Hindlimb muscle (tissue), 1 donor: Measurements from ENCODE around the gene KRT81. TPM values are rescaled to one million over a fixed set of nuclear protein-coding genes. Genes with fewer than 3 reads are reported as not detected.
A peak's percentile ranks its signal among the peaks of the same experiment; 100 is the strongest.

Experiments
- DNase-seq: peaks from one replicate; pipeline ENCODE4 v3.0.0-alpha.2; 2013
- polyA plus RNA-seq: library from polyadenylated mRNA; unstranded; fragments of 120-200 nt; gene quantifications from one replicate; pipeline ENCODE4 v1.2.1, GENCODE V29; 2013; ENCODE audit not compliant: insufficient read length

KRT81 gene
- 0.14 TPM for polyA plus RNA-seq

DNA sequence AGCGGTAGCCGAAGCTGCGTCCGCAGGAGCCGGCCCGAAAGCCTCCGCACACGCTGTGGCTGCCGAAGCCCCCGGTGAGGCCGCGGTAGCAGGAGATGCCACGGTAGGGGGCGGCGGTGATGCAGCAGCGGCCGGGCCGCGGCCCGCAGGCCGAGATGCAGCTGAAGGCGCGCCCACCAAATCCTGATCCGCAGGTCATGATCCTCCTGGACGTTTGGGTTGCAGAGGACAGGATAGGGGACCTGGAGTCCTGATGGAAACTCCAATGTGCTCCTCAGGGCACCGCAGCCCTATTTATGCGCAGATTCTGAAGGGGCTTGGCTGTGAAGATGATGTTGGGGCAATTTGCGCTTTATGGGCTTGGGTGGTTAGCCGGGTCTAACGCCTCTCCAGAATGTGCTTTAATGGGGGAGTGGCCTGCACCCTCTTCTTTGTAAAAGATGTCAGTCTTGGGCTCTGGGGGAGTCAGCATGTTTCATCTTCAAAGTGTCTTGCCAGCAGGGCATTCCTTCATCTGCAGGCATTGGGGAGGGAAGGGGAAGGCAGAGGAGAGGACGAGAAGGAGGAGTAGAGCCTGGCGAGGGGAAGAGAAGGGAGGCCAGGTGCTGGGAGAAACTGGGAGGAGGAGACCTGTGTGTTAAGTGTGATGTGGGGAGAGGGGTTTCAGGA is at the start of gene KRT81:
KRT81 (minus strand) TSS at position 268 of the 669 bp plus-strand sequence; CDS start at position 199, 69 bp downstream.
- no peak for DNase-seq

DNA sequence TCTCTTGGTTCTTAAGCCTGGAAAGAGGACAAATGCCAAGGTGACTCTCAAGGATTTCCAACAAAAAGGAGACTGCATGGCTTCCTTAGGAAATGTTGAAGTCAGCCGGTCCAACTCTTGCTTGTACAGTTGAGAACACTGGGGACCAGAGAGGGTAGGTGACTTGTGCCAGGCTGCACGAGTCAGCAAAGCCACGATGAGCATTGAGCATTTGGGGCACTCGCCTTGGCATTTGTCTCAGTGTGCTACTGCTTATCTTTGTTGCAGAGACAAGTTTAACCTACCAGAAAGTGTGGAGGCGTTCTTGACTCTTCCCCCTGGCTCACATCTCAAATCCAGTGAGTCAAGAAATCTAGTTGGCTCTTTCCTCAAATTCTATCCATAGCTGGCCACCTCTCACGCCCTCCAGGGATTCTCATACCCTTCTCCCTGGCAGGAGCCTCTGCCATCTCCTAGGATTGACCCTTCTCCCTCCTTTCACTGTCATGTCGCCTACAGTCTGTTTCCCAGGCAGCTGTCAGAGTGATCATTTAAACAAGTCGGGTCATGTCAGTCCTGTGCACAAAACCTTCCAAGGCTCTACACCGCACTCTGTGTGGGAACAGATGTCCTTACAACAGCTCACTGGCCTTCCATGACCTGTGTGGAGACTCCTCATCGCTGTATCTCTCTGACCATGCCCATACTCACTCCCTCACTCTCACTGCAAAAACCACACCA is 47.1 kb upstream of the KRT81 start:
- no peak for DNase-seq

DNA sequence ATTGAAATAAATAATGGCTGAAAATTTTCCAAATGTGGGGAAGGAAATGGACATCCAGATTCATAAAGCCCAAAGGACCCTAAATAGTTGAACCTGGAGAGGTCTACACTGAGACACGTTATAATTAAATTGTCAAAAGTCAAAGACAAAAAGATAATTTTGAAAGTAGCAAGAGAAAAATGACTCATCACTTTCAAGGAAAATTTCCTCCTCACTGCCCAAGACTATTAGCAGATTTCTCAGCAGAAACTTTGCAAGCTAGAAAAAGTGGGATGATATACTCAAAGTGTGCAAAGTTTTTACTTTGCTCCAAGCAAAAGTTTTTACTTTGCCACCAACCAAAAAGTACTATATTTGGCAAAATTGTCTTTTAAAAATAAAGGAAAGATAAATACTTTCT is 45.7 kb upstream of the KRT81 start:
- no peak for DNase-seq

DNA sequence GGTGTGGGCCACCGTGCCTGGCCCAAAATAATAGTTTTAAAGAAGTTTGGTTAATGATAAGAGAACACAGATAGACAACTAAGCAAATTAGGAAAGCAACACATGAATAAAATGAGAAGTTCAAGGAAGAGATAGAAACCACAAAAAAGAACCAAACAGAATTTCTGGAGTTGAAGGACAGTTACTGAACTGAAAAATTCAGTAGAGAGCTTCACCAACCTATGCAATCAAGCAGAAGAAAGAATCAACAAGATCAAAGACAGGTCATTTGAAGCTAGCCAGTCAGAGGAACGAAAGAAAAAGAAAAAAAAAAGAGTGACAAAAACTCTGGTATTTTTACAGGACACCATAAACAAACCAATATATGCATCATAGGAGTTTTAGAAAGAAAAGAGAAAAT is 45.3 kb upstream of the KRT81 start:
- no peak for DNase-seq

DNA sequence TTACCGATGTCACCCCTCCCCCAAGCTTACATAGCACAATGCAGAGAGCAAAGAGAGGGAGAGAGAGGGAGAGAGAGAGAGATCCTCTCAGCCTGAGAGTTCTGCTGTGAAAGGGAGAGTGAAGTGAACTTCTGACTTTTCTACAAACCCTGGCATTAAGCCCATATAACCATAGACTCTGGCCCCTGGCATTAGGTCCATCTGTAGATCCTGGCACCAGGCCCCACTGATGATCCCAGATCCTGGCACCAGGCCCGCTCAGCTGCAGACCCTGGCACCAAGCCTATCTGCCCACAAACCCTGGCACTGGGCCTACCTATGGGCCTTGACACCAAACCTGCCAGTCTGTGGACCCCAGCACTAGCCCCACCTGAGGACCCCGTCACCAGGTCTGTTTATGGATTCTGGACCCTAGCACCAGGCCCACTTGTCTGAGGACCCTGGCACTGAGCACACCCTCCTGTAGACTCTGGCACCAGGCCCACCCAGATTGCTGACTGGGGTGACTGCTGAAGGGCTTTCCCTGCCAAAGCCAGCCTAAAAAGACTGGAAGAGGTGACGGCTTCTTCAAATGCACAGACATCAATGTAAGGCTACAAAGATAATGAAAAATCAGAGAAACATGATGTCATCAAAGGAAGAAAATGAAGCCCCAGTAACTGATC is 44.4 kb upstream of the KRT81 start:
- DNase-seq: no peak

DNA sequence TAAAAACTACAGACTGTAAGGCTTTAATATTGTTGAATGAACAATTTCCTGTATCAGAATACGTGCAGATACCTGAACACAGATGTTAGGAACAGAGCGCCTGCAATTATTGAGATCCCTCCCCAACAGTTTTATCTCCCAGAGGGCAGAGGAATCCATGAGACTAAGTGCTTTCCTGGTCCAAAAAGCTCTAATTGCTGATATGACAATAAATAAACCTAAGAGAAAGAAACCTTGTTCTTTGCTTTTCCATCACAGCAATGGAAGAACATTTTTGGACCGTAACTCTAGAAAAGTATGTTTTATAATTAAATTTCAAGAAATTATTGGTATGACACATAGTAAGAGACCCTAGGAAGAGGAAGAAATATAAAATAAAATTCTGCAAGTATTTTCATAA is 42.9 kb upstream of the KRT81 start:
- DNase-seq: no peak

DNA sequence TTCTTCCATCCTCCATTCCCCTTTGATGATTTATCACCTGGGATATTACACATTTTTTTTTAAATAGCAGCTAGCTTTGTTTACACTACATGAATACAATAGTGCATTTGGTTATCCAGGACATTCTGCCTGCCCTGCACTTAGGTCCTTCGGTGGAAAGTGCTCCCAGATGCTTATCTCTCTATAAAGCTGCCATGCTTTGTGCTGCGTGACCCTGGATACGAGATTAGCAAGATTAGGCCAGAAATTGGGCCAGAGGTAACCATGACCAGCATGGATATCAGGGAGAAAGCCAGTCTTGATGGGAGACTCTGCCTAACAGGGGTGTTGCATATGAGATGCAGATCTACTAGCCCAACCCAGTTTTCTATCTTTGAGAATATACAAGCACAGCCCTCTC is 42.0 kb upstream of the KRT81 start:
- no peak for DNase-seq

DNA sequence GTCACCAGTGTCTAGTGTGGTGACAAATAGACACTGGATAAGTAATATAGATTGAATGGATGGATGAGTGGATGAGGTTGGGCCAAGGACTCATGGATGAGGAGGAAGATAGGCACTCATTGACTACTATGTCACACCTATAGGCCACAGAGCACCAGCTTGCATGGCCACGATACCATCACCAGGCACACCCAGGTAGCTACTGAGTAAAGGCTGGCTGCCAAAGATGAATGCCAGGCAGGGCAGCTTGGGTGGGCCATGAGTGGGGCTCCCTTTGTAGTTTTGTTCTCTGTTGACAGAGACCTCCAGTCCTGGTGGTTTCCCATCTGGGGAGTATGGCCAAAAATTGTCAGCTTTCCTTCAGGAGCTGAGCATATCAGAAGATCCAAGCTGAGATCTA is 41.0 kb upstream of the KRT81 start:
- no peak for DNase-seq

DNA sequence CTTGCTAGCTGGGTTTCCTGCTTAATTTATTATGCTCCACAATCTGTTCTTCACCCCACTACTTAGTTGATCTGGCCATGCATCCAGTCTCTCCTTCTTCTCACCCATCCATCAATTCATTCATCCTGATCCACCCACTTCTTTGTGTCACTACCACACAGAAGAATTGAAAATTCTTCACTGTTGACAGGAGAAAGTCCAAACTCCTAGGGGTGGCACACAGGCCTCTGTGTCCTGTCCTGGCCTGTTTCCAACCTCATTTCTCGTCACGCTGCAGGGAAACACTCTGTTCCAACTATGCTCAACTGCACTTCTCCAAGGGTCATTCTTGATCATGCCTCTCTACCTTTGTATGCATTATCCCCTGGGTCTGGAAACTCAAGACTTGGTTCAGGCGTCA is 40.5 kb upstream of the KRT81 start:
- no peak for DNase-seq

DNA sequence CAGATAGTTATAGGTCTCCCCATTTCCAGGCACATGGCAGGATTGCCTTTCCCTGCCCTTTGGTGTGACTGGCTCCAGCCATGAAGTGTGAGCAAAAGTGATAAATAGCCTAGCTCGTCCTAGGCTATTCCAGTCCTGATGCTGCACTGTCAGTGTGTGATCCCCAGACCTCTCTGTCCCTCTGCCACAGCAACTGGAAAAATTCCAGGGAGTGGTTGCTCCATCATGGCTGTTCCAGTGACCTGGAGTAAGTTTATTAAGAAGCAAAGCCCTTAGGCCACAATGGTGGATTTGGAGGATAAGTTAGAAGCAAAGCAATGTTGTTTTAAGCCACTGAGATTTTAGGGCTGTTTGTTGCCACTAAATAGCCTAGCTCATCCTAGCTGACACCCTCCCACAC is 39.7 kb upstream of the KRT81 start:
- no peak for DNase-seq

DNA sequence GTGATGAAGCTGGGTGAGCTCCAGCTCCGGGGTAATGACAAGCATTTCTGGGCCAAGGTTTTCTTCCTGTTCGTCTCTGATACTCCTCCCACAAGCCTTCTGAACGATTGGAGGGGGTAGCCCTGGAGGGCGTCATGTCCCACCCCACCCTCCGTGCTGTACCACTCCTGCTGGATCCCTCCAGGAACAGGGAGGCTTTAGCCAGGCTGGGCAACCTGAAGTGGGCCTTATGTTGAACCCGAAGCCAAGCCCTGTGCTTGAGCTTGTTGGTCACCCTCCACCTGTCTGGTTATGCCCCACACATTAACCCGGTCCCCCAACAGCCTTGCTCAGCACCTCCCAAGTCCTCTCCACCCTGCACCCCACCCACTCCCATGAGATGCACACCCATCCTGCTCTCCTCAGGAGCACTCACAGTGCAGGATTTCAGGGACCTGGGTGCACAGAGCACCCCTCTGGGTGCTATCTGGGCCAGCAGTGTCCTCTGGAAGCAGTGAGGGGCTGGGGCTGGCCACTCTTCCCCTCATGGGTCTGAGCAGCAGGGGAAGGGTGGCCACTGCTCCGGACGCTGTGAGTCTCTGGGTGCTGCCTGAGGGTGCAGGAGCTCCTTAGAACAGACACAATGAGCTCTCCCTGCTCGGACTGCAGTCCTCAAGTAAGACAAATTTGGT is 36.6 kb upstream of the KRT81 start:
- DNase-seq: no peak

DNA sequence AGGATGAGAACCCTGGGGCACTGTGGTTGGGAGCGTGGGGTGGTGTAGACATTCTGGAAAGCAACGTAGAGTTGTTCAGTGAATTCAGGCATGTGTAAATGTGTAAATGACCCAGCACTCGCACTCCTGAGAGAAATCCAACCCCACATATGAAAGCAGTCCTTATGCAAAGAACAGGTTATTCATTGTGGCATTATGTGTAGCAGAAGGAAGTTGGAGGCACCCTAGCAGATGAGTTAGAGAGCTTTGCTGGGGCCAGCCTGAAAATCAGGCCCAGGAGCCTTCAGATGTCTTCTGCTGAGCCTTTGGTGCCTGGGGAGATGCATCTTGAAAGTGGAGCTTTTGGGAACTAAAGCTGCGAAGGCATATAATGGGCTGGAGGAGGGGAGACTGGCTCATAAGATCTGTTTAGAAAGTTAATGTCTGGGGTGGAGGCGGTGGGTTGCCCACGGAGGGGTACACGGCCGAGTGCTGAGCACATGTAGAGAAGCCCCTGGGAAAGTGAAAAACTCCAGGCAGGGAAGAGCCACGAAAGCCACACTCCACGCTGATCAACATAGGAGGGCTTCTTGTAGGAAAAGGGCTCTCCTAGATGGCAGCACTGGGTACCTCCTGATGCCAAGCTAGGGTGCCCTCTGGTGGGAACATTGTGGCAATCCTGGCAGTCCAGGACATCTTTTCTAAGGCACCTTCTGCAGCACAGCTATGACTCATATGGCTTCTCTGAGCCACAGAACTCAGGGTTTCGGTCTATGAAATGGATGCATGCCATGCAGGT is 35.9 kb upstream of the KRT81 start:
- peak; percentile 30 for DNase-seq

DNA sequence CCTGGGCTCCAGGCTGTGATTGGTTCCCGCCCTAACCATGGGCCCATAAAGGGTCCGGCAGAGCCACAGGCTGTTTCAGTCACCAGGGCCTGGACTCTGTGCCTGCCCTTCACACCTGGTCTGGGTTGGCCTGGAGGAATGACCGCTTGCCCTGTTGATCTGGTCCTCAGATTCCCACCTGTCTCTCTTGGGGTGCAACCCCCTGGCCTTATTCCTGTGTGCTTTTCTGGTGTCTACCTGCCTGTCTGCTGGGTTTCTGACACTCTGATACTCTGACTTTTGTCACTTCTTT is 32.8 kb upstream of the KRT81 start:
- DNase-seq: no peak

DNA sequence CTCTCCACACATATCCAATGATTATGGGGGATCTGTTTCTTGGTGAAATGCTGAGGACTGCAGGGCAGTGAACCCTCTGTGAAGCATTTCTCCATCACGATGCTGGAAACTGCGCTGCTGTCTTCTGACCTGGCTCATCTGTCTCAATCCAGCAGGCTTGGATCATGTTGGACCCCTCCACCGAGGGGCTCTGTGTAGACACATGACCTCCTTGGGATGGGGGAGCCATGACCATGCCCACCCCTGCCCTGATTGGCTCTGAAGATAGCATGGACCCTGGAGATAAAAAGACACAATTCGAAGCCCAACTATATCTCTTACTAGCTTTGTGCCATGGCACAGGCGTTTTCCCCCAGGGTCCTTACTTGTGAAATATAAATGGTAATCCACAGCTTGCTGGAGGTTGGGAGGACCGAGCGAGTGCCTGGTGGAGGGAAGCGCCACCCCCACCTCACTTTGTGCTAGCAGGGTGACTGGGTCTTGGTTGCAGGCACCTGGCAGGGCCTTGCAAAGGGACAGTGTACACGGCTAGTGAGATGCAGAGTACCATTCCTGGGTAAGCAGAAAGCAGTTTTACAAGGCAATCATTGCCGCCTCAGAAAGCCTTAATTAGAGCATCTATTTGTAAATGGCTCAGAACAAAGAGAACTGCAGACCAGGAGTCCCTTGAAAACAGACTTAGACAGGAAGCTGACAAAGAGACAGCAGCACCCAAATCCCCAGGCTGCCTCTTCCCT is 32.2 kb upstream of the KRT81 start:
- no peak for DNase-seq

DNA sequence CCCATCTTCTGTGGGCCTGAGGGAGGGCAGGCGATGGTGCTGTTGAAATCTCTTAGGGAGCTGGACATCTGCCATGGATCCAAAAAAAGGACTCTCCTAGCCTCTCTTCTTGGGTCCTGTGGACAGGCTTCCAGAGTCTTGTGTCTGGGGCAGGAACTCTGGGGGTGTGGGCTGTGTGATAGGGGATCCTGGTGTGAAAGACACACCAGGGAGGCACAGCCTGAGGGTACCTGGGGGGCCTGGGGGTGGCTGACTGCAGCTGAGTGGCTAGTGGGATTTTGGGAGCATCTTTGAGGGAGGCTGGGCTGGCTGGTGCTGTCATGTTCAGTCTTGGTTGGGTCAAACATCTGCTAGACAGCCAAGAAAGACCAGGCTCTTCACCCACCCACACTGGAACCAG is 31.7 kb upstream of the KRT81 start:
- no peak for DNase-seq

DNA sequence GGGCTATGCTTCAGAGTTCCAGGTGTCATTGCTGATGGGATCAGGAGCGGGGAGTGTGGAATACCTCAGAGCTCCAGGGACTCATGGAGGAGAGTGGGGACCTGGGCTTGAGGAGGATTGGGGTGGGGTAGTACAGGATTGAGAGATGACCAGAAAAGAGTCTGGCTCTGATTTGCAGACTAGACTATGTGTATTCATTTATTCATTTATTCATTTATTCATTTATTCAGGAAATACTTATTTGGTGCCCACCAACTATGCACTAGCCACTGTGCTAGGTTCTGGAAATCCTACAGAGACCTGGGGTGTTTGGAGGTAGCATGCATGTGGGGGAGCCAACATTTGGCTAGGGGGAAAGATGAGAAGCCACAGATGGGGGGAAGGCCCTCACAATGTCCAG is 30.7 kb upstream of the KRT81 start:
- no peak for DNase-seq

DNA sequence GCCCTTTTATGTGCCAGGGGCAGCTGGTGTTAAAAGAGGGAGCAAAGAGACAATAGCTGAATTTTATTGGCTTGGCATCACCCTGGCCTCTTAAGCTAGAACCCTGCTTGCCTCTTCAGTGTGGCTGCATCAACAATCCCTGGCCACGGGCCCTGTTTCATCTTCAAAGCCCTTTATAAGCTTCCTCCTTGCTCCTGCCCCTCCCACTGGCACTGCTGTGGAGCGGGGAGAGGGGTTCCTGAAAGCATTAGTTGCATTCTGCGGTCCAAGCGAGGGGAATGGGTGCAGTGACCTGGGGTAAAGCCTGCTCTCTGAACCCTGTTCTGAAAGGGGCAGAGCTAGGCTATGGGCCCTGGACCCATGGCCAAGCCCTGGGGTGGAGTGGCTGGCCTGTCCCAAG is 30.1 kb upstream of the KRT81 start:
- DNase-seq: no peak

DNA sequence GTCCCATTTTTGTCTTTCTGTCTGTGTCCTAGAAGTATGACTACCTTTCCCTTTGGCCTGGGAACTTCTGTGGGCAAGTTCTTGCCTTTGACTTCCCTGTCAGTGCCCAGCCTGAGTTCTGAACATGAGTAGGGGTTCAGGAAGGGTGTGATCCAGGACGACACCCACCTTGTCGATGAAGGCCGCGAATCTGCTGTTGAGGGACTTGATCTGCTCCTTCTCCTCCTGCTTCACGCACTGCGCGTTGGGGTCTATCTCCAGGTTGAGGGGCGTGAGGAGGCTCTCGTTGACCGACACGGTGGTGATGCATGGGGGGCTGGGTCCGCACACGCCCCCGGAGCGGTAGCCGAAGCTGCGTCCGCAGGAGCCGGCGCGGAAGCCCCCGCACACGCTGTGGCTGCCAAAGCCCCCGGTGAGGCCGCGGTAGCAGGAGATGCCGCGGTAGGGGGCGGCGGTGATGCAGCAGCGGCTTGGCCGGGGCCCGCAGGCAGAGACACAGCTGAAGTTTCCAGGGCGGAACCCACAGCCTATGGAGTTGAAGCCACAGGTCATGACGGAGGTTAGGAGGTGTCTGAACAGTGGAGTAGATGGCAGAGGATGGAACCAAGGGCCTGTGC is 29.6 kb upstream of the KRT81 start, which contains the start of gene KRT83:
KRT83 (minus strand) TSS at position 615 of the 617 bp plus-strand sequence; CDS start at position 552, 63 bp downstream.
- no peak for DNase-seq

DNA sequence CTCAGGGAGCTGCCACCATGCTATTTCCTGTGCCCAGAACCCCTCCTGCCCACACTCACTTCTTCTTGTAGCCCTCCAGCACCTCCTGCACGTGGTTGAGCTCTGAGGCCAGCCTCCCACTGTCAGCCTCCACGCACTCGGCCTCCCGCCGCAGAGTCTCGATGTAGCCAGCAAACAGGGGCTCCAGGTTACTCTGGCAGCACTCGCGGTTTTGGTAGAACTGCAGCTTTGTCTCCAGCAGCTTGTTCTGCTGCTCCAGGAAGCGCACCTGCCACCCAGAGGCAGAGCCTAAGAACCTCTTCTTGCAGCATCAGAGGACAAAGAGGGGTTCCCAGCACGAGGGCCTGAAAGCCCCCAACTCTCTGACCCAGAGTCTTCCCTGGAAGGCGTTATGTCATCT is 27.8 kb upstream of the KRT81 start:
- DNase-seq: no peak

DNA sequence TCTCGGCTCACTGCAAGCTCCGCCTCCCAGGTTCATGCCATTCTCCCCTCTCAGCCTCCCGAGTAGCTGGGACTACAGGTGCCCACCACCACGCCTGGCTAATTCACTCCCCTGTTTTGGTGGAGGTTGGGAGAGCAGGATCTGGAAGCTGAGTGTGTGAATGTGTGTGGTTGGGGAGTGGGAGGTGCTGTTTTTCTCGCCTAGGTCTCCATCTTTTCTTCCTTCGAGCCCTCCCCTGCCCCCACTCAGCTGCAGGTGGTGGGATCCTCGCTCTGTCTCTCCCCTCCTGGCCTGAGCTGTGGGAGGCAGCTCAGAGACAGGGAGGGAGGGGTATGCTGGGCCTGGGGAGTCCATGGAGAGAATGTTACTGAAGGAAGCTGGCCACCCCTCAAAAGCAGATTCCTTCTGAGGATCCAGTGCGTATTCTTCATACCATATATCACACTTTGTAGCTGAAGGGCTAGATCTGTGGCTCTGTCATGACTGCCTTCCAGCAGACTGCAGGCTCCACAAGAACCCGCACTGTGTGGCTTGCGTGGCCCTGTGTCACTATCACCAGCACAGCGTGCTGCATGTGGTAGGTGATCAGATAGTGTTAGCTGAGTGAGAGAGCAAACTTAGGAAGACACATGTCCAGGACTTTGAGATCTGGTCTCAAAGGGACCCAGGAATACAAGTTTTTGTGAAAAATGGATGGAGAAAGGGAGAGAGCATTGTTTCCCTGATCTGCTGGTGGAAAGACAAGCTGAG is 27.1 kb upstream of the KRT81 start:
- no peak for DNase-seq
